Measurements from ENCODE around the gene NISCH.

DNA sequence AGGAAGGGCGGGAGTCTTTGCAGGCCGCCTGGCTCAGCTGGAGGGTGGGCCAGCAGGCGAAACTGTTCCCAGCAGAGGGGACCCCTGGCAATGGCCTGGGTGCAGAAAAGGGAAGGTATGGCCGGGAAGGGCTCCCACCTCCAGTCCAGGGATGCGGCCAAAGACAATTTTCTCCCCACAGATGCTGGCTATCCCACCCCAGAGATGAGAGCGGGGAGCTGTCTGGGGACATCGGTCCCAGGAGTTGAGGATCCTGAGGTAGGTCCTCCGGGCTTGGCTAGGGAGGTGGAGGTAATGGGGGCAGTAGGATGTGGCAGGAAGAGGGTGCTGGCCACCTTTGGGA is 12.2 kb upstream of the NISCH start:
- TF ChIP-seq EP300 (IDR thresholded peaks at IDR 0.05) (no peak), POLR2A (IDR thresholded peaks at IDR 0.05) (no peak)
- TF ChIP-seq, protein P1, sequence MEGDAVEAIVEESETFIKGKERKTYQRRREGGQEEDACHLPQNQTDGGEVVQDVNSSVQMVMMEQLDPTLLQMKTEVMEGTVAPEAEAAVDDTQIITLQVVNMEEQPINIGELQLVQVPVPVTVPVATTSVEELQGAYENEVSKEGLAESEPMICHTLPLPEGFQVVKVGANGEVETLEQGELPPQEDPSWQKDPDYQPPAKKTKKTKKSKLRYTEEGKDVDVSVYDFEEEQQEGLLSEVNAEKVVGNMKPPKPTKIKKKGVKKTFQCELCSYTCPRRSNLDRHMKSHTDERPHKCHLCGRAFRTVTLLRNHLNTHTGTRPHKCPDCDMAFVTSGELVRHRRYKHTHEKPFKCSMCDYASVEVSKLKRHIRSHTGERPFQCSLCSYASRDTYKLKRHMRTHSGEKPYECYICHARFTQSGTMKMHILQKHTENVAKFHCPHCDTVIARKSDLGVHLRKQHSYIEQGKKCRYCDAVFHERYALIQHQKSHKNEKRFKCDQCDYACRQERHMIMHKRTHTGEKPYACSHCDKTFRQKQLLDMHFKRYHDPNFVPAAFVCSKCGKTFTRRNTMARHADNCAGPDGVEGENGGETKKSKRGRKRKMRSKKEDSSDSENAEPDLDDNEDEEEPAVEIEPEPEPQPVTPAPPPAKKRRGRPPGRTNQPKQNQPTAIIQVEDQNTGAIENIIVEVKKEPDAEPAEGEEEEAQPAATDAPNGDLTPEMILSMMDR (IDR thresholded peaks at IDR 0.05), result no peak

All from suprapubic skin (tissue), 3 donors.